K562 (cell line): ENCODE results near the gene CLIC1. TPM values are rescaled to one million over a fixed set of nuclear protein-coding genes. Genes with fewer than 3 reads are reported as not detected.

Source experiments
- ATAC-seq: fragments of 200-7000 bp; cut with Tn5 transposase; 3 replicates; pipeline ENCODE4 v1.9.1; 2020; ENCODE audit warnings: moderate library complexity
- BruUV-seq: library from RNA; stranded (reverse); fragments of 400-500 nt; replicated peaks from 2 replicates; lab custom pipeline; 2021; lab: Mats Ljungman, UMichigan
- CTCF ChIA-PET: fragments of 300-600 bp; formaldehyde crosslinking; extraction: SDS; loops from one replicate; lab custom pipeline; 2021; ENCODE audit warnings: low intra/inter-chr PET ratio; lab: Yijun Ruan, JAX
- POLR2A ChIA-PET: fragments of 300-600, 350-650 bp; sonication (Branson Sonifier 250); formaldehyde crosslinking; extraction: SDS; loops from one replicate; lab custom pipeline; 2021; ENCODE audit warnings: antibody characterized with exemption, inconsistent platforms; lab: Yijun Ruan, JAX
- DNase-seq, 4 experiments: peaks; one replicate each; pipeline versions ENCODE4 v3.0.0 to v3.0.0-alpha.2; 2011 to 2018; ENCODE audit warnings: low spot score in 3 of 4, mixed read lengths in 3 of 4; ENCODE audit errors: extremely low read depth in 1 of 4
- FAIRE-seq: peaks from 2 replicates; lab custom pipeline; 2011; peaks lifted over from hg19 to GRCh38; lab: Jason Lieb, UNC
- H2AFZ ChIP-seq: 2 replicates; pipeline ENCODE4 v1.6.0; 2011; ENCODE audit warnings: low read depth, low read length, control low read depth, inconsistent platforms
- H3K27ac ChIP-seq: fragments of 200-600 bp; 3 replicates; pipeline ENCODE4 v1.8.0; 2011; ENCODE audit warnings: low read depth, mild to moderate bottlenecking, control low read depth, inconsistent platforms, low read length, moderate library complexity, mixed read lengths; ENCODE audit errors: extremely low read depth
- H3K27me3 ChIP-seq, 2 experiments: fragments of 300-600 bp in 1 of 2; 2 replicates in 1 of 2; 3 replicates in 1 of 2; pipeline versions ENCODE4 v1.6.0 to v1.8.0; 2011; ENCODE audit warnings: inconsistent platforms in 2 of 2, low read length in 2 of 2, mild to moderate bottlenecking in 1 of 2, mixed read lengths in 1 of 2, moderate library complexity in 1 of 2; ENCODE audit not compliant: control insufficient read depth in 2 of 2, insufficient read depth in 2 of 2
- H3K36me3 ChIP-seq: fragments of 300-600 bp; 3 replicates; pipeline ENCODE4 v1.8.0; 2011; ENCODE audit warnings: mild to moderate bottlenecking, low read length, inconsistent platforms; ENCODE audit not compliant: control insufficient read depth, insufficient read depth
- H3K4me1 ChIP-seq, 2 experiments: fragments of 200-600 bp in 1 of 2; replicated peaks in 1 of 2; 2 replicates in 1 of 2; 3 replicates in 1 of 2; pipeline versions ENCODE4 v1.5.1 to v1.8.0; 2011; ENCODE audit warnings: inconsistent platforms in 2 of 2, low read length in 2 of 2, mild to moderate bottlenecking in 1 of 2, mixed read lengths in 1 of 2, moderate library complexity in 1 of 2; ENCODE audit not compliant: control insufficient read depth in 2 of 2, insufficient read depth in 2 of 2
- H3K4me2 ChIP-seq: 2 replicates; pipeline ENCODE4 v1.6.1; 2011; ENCODE audit warnings: low read length, control low read depth, inconsistent platforms, mixed read lengths; ENCODE audit not compliant: insufficient read depth
- H3K4me3 ChIP-seq: fragments of 200-600 bp; sonication (generic), shearing (Covaris generic); 2 replicates; pipeline ENCODE4 v1.5.1; 2016; ENCODE audit warnings: control low read depth, inconsistent platforms
- H3K79me2 ChIP-seq: fragments of 200-600 bp; 3 replicates; pipeline ENCODE4 v1.8.0; 2011; ENCODE audit warnings: low read length, inconsistent platforms; ENCODE audit not compliant: control insufficient read depth, insufficient read depth
- H3K9ac ChIP-seq, 2 experiments: 2 replicates each; pipeline versions ENCODE4 v1.6.0 to v1.6.1; 2011; ENCODE audit warnings: low read depth in 2 of 2, low read length in 2 of 2, control low read depth in 1 of 2, inconsistent platforms in 1 of 2, mild to moderate bottlenecking in 1 of 2, mixed read lengths in 1 of 2; ENCODE audit not compliant: insufficient read depth in 1 of 2
- H3K9me1 ChIP-seq: one replicate; pipeline ENCODE4 v1.6.0; 2011; ENCODE audit warnings: inconsistent platforms, mild to moderate bottlenecking, low read length, moderate library complexity; ENCODE audit not compliant: control insufficient read depth, insufficient read depth
- H3K9me3 ChIP-seq: replicated peaks from 2 replicates; pipeline ENCODE4 v1.5.1; 2011; ENCODE audit warnings: low read depth, low read length, inconsistent platforms; ENCODE audit not compliant: control insufficient read depth, insufficient read depth
- H4K20me1 ChIP-seq: replicated peaks from 2 replicates; pipeline ENCODE4 v1.6.1; 2011; ENCODE audit warnings: low read length, inconsistent platforms, mixed read lengths; ENCODE audit not compliant: control insufficient read depth, insufficient read depth
- ELK3 ChIP-seq: fragments of 450-650 bp; formaldehyde crosslinking; IDR thresholded peaks from 2 replicates; pipeline ENCODE4 v1.4.0; 2020; ENCODE audit warnings: mild to moderate bottlenecking
- PRPF4 ChIP-seq: fragments of 200-400 bp; formaldehyde crosslinking; IDR thresholded peaks from one replicate; pipeline ENCODE4 v1.6.1; 2017; ENCODE audit warnings: low read length, low read depth, mild to moderate bottlenecking; ENCODE audit not compliant: insufficient read depth, poor library complexity, severe bottlenecking
- TFAM ChIP-seq: fragments of 250-450 bp; sonication (Bioruptor Pico); conservative IDR thresholded peaks from 2 replicates; pipeline ENCODE4 v1.5.0; 2021; ENCODE audit warnings: mild to moderate bottlenecking, moderate library complexity
- TFE3 ChIP-seq: fragments of 450-650 bp; formaldehyde crosslinking; IDR thresholded peaks from 2 replicates; pipeline ENCODE4 v1.4.0; 2020; ENCODE audit warnings: mild to moderate bottlenecking, mixed read lengths
- TRIM24 ChIP-seq, 2 experiments: fragments of 450-650 bp; IDR thresholded peaks; 2 replicates each; pipeline ENCODE4 v1.6.1; 2016
- ZNF232 ChIP-seq: sonication (generic); formaldehyde crosslinking; IDR thresholded peaks from 2 replicates; pipeline ENCODE4 v1.8.0; 2022; ENCODE audit warnings: mild to moderate bottlenecking, missing genetic modification reagents
- WGBS: fragments of 100-300 bp; shearing (Covaris generic); methylation state at CpG from one replicate; pipeline ENCODE4 v1.1.6; 2016; ENCODE audit warnings: low coverage, mixed read lengths; ENCODE audit not compliant: insufficient coverage; ENCODE audit errors: missing lambda C conversion rate; 5-methylcytosine and 5-hydroxymethylcytosine counted together
- in situ Hi-C: fragments of 300-500 bp; cut with MboI; formaldehyde crosslinking; loops from 4 replicates; pipeline ENCODE4 v1.15.0; 2018; ENCODE audit warnings: inconsistent platforms, mixed read lengths
- intact Hi-C: fragments of 100-400 bp; cut with micrococcal nuclease; formaldehyde crosslinking; loops from 2 replicates; pipeline ENCODE4 v1.14.2; 2022
- polyA plus RNA-seq, 8 experiments: library from polyadenylated mRNA; depleted of rRNA in 4 of 8; stranded (reverse) in 5 of 8; unstranded in 3 of 8; fragments of >200 nt; fragmentation: Nextera tagmentation in 2 of 8; fragmentation: Illumina TruSeq in 1 of 8; extraction: Ambion mirVana in 2 of 8; extraction: Trizol in 1 of 8; gene quantifications; 2 replicates each; pipeline versions ENCODE4 v1.2.1 to v1.2.3, GENCODE V29; 2011 to 2014; ENCODE audit warnings: inconsistent platforms in 1 of 8, missing spikeins in 1 of 8
- total RNA-seq, 7 experiments: library from RNA; depleted of rRNA in 6 of 7; stranded (reverse); fragments of >200 nt in 6 of 7; fragmentation: Illumina TruSeq in 2 of 7; extraction: Trizol in 2 of 7; gene quantifications; 2 replicates each; pipeline versions ENCODE4 v1.2.1 to v1.2.3, GENCODE V29; 2011 to 2021; ENCODE audit warnings: low replicate concordance in 1 of 7
- TF ChIP-seq, protein P1 (sequence below): fragments of 450-650 bp; IDR thresholded peaks from 2 replicates; pipeline ENCODE4 v1.6.1; 2018; ENCODE audit warnings: mild to moderate bottlenecking, low read depth; ENCODE audit not compliant: partially characterized antibody
- TF ChIP-seq, protein P2 (sequence below): sonication (generic); formaldehyde crosslinking; IDR thresholded peaks from 2 replicates; pipeline ENCODE4 v1.8.0; 2023; ENCODE audit warnings: mild to moderate bottlenecking, missing genetic modification reagents
- TF ChIP-seq, protein P3 (sequence below): fragments of 450-650 bp; IDR thresholded peaks from 2 replicates; pipeline ENCODE4 v1.6.1; 2014; ENCODE audit warnings: low read depth, mild to moderate bottlenecking, moderate library complexity, borderline replicate concordance

The CLIC1 gene
- total and polyA plus RNA-seq, 9 of the 15 experiments (the other 6 are each of a cell fraction or from before 2014, with no cell fraction given) = 1,267 to 2,419 (median 1,808) TPM

GRCh38 chr6:31713991-31714684 lies 22.2 kb downstream of the CLIC1 start:
- Histone ChIP-seq H3K27ac (no peak overlapping the region), H3K36me3 (no peaks in the 10 kb centered on the region), H3K4me1 (peaks cover 31 to 46% of the 10 kb centered on the region in 2 experiments), H3K9me1 (no peaks in the 10 kb centered on the region), H3K27me3 (no peaks in the 10 kb centered on the region), H2AFZ (peak overlapping the region; percentile 49), H3K9ac (peak overlapping the region in 1 of 2 experiments; percentile 81; a peak in 2 of 4 replicates), H4K20me1 (no peaks in the 10 kb centered on the region), H3K79me2 (no peaks in the 10 kb centered on the region), H3K9me3 (no peaks in the 10 kb centered on the region), H3K4me2 (no peak overlapping the region), H3K4me3 (no peak overlapping the region)
- no peak for FAIRE-seq
- intact Hi-C loops (no loop called here), in situ Hi-C loops (no loop called here)
- no TSS peak for BruUV-seq
- POLR2A ChIA-PET = interaction anchor here (0.6 to 12.4 kb wide), 13 partner anchors 11 to 1132 kb away, joined by 3 to 223 read pairs (median 5); partner anchors contain the start of genes ABHD16A, BAG6, DDAH2 and HSPA1B
- CTCF ChIA-PET = no interaction called here
- DNase-seq = no peak
- WGBS = 32% methylated on average over 5 of the region's 5 CpGs
- ATAC-seq = peak; percentile 8; the same call in 2 of the 3 replicates
- TF ChIP-seq, protein P1, sequence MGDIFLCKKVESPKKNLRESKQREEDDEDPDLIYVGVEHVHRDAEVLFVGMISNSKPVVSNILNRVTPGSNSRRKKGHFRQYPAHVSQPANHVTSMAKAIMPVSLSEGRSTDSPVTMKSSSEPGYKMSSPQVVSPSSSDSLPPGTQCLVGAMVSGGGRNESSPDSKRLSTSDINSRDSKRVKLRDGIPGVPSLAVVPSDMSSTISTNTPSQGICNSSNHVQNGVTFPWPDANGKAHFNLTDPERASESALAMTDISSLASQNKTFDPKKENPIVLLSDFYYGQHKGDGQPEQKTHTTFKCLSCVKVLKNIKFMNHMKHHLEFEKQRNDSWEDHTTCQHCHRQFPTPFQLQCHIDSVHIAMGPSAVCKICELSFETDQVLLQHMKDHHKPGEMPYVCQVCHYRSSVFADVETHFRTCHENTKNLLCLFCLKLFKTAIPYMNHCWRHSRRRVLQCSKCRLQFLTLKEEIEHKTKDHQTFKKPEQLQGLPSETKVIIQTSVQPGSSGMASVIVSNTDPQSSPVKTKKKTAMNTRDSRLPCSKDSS = no peak
- TF ChIP-seq ZNF232 (CRISPR knock-in tag) = no peak
- TF ChIP-seq, protein P2, sequence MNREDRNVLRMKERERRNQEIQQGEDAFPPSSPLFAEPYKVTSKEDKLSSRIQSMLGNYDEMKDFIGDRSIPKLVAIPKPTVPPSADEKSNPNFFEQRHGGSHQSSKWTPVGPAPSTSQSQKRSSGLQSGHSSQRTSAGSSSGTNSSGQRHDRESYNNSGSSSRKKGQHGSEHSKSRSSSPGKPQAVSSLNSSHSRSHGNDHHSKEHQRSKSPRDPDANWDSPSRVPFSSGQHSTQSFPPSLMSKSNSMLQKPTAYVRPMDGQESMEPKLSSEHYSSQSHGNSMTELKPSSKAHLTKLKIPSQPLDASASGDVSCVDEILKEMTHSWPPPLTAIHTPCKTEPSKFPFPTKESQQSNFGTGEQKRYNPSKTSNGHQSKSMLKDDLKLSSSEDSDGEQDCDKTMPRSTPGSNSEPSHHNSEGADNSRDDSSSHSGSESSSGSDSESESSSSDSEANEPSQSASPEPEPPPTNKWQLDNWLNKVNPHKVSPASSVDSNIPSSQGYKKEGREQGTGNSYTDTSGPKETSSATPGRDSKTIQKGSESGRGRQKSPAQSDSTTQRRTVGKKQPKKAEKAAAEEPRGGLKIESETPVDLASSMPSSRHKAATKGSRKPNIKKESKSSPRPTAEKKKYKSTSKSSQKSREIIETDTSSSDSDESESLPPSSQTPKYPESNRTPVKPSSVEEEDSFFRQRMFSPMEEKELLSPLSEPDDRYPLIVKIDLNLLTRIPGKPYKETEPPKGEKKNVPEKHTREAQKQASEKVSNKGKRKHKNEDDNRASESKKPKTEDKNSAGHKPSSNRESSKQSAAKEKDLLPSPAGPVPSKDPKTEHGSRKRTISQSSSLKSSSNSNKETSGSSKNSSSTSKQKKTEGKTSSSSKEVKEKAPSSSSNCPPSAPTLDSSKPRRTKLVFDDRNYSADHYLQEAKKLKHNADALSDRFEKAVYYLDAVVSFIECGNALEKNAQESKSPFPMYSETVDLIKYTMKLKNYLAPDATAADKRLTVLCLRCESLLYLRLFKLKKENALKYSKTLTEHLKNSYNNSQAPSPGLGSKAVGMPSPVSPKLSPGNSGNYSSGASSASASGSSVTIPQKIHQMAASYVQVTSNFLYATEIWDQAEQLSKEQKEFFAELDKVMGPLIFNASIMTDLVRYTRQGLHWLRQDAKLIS (CRISPR knock-in tag) = no peak
- TF ChIP-seq, protein P3, sequence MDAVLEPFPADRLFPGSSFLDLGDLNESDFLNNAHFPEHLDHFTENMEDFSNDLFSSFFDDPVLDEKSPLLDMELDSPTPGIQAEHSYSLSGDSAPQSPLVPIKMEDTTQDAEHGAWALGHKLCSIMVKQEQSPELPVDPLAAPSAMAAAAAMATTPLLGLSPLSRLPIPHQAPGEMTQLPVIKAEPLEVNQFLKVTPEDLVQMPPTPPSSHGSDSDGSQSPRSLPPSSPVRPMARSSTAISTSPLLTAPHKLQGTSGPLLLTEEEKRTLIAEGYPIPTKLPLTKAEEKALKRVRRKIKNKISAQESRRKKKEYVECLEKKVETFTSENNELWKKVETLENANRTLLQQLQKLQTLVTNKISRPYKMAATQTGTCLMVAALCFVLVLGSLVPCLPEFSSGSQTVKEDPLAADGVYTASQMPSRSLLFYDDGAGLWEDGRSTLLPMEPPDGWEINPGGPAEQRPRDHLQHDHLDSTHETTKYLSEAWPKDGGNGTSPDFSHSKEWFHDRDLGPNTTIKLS = no peak
- no peak for TF ChIP-seq TFE3 (CRISPR knock-in tag)
- no peak for TF ChIP-seq TRIM24 (IDR thresholded peaks at IDR 0.05)
- TF ChIP-seq ELK3 (CRISPR knock-in tag) = no peak
- no peak for TF ChIP-seq PRPF4
- no peak for TF ChIP-seq TFAM (CRISPR knock-in tag)
